Lower leg skin (tissue), 3 donors: ENCODE data around the gene SMCO2.

Source experiments
- CTCF ChIP-seq, 3 donors: fragments of 450-650 bp; IDR thresholded peaks; one replicate each; pipeline ENCODE4 v1.5.1; 2016; ENCODE audit warnings: antibody characterized with exemption in 3 of 3, mild to moderate bottlenecking in 3 of 3, moderate library complexity in 2 of 3
- POLR2A ChIP-seq, 2 donors: fragments of 450-650 bp; IDR thresholded peaks; one replicate each; pipeline ENCODE4 v1.6.1; 2016 to 2017; ENCODE audit warnings: antibody characterized with exemption in 2 of 2, mild to moderate bottlenecking in 1 of 2, moderate library complexity in 1 of 2

GRCh38 chr12:27488479-27488878 is 41.9 kb downstream of the SMCO2 start:
- TF ChIP-seq CTCF (IDR thresholded peaks at IDR 0.05) (no peak), POLR2A (IDR thresholded peaks at IDR 0.05) (no peak)
